ENCODE results near the gene GREM1.

DNA sequence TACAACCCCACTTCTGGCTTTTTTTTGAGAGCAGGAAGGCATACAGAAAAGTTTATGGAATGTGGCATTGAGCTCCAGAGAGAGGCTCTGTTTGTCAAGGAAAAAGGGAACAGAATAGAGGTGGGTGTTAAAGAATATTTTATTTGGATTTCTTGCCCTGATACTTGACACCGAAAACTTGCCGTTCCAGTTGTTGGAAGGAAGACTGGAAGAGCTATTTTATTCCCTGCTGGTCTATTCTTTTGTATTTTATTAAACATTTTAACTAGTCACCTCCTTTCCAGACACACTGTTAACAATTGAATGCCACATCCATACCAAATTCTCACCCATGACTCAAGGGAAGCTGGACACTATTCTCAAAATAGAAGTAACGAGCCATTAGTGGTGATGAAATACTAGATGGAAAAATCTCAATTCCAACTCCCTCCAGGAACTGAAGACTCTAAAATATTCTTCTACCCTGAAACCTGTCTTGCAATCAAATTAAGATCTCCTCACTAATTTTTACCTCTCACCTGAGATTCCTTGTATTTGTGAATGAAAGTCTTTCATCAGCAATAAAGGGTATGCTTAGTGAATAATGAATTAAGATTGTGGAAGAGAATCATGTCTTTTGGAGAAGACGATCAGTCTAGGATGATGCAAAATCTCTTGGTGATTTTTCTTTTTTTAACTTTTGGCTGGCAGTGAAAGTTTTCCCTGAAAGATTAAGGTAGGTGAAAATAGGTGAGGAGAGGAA is 28.5 kb downstream of the GREM1 start:
- TF ChIP-seq, protein P1, sequence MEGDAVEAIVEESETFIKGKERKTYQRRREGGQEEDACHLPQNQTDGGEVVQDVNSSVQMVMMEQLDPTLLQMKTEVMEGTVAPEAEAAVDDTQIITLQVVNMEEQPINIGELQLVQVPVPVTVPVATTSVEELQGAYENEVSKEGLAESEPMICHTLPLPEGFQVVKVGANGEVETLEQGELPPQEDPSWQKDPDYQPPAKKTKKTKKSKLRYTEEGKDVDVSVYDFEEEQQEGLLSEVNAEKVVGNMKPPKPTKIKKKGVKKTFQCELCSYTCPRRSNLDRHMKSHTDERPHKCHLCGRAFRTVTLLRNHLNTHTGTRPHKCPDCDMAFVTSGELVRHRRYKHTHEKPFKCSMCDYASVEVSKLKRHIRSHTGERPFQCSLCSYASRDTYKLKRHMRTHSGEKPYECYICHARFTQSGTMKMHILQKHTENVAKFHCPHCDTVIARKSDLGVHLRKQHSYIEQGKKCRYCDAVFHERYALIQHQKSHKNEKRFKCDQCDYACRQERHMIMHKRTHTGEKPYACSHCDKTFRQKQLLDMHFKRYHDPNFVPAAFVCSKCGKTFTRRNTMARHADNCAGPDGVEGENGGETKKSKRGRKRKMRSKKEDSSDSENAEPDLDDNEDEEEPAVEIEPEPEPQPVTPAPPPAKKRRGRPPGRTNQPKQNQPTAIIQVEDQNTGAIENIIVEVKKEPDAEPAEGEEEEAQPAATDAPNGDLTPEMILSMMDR (IDR thresholded peaks at IDR 0.05; ENCODE audit: low read length) = no peak
- no peak for TF ChIP-seq EZH2 (IDR thresholded peaks at IDR 0.05; ENCODE audit: borderline replicate concordance, low read length)
